GM21367 (cell line): ENCODE data around the gene ANKH.

Experiments used
- ATAC-seq: cut with Tn5 transposase; IDR thresholded peaks from one replicate; pipeline ENCODE4 v1.9.1; 2021; ENCODE audit not compliant: unreplicated experiment

ANKH gene

GRCh38 chr5:14698495-14698894 is 173.1 kb downstream of the ANKH start:
- ATAC-seq, result no peak

- ATAC-seq, result no peak
These were observed 174.7 kb downstream of the ANKH start for GRCh38 chr5:14696851-14697250.

GRCh38 chr5:14696057-14696456 is 175.5 kb downstream of the ANKH start:
- no peak for ATAC-seq

- ATAC-seq, result no peak
These were observed 176.4 kb downstream of the ANKH start for GRCh38 chr5:14695152-14695551.

- no peak for ATAC-seq
These were observed 178.5 kb downstream of the ANKH start for GRCh38 chr5:14693070-14693469.

- ATAC-seq, result no peak
These were observed 184.4 kb downstream of the ANKH start for GRCh38 chr5:14687023-14687665.

GRCh38 chr5:14686517-14686916 is 185.1 kb downstream of the ANKH start:
- ATAC-seq, result no peak

GRCh38 chr5:14685757-14686156 is 185.8 kb downstream of the ANKH start:
- peak; percentile 94 for ATAC-seq

GRCh38 chr5:14684757-14685156 is 186.8 kb downstream of the ANKH start:
- no peak for ATAC-seq

- no peak for ATAC-seq
These were observed 187.6 kb downstream of the ANKH start for GRCh38 chr5:14683906-14684455.

GRCh38 chr5:14681236-14681752 is 190.3 kb downstream of the ANKH start:
- no peak for ATAC-seq

- no peak for ATAC-seq
These were observed 192.0 kb downstream of the ANKH start for GRCh38 chr5:14679595-14679994.

- no peak for ATAC-seq
These were observed 192.7 kb downstream of the ANKH start for GRCh38 chr5:14678773-14679334.

GRCh38 chr5:14676320-14676719 is 195.3 kb downstream of the ANKH start:
- ATAC-seq, result peak; percentile 39

- peak; percentile 48 for ATAC-seq
These were observed 195.7 kb downstream of the ANKH start for GRCh38 chr5:14675865-14676300.

GRCh38 chr5:14674983-14675854 is 196.4 kb downstream of the ANKH start:
- peak; percentile 3 for ATAC-seq

GRCh38 chr5:14673443-14673842 is 198.1 kb downstream of the ANKH start:
- ATAC-seq, result no peak

- ATAC-seq, result no peak
These were observed 198.8 kb downstream of the ANKH start for GRCh38 chr5:14672484-14673394.

- ATAC-seq, result no peak
These were observed 199.5 kb downstream of the ANKH start for GRCh38 chr5:14672082-14672481.

- no peak for ATAC-seq
These were observed 200.2 kb downstream of the ANKH start for GRCh38 chr5:14671414-14671813.
